ENCODE results near the gene GTF2H4. TPM values are rescaled to one million over a fixed set of nuclear protein-coding genes. Genes with fewer than 3 reads are reported as not detected.
"Not testable (repeated sequence)": the region's sequence is repeated elsewhere in the genome, so short reads cannot be mapped to it uniquely, and the experiment has no call there.

The GTF2H4 gene
- total RNA-seq, 2 donors from 2014 or later: 0.66 to 27.2 TPM

GRCh38 chr6:30902709-30903108 is 5.3 kb upstream of the GTF2H4 start:
- 33 to 40% methylated on average over 5 of the region's 5 CpGs for whole genome bisulfite sequencing, 2 donors
- TF ChIP-seq POLR2A (IDR thresholded peaks at IDR 0.05) (no peak), CTCF (IDR thresholded peaks at IDR 0.05) (no peak)
- no peaks in the 10 kb centered on the region for H3K4me1 ChIP-seq
- H3K4me3 ChIP-seq: no peak overlapping the region
- H3K9me3 ChIP-seq: no peaks in the 10 kb centered on the region
- ATAC-seq (no peak), DNase-seq (no peak)
- intact Hi-C loops (cut with DNase I): no loop called here
- no peaks in the 10 kb centered on the region for H3K27me3 ChIP-seq
- H3K27ac ChIP-seq: no peak overlapping the region
- H3K36me3 ChIP-seq (replicated peaks in 1 of 2; ENCODE audit: insufficient read depth in 1 of 2, low read depth in 2 of 2): peaks cover 10 to 13% of the 10 kb centered on the region in 2 donors

- ATAC-seq (no peak), DNase-seq (no peak)
- peaks cover 9% of the 10 kb centered on the region in 2 donors for H3K36me3 ChIP-seq (replicated peaks in 1 of 2; ENCODE audit: insufficient read depth in 1 of 2, low read depth in 2 of 2)
- 81 to 94% methylated on average over 4 of the region's 4 CpGs for WGBS, 2 donors
- intact Hi-C loops (cut with DNase I): no loop called here
- no peak overlapping the region for H3K27ac ChIP-seq
- H3K9me3 ChIP-seq: no peaks in the 10 kb centered on the region
- H3K4me1 ChIP-seq: no peaks in the 10 kb centered on the region
- H3K4me3 ChIP-seq: no peak overlapping the region
- no peaks in the 10 kb centered on the region for H3K27me3 ChIP-seq
- TF ChIP-seq POLR2A (IDR thresholded peaks at IDR 0.05): no peak
- no peak for TF ChIP-seq CTCF (IDR thresholded peaks at IDR 0.05)
Observed at GRCh38 chr6:30903236-30903635, 4.8 kb upstream of the GTF2H4 start.

- H3K27me3 ChIP-seq; H3K4me1 ChIP-seq; H3K9me3 ChIP-seq; intact Hi-C loops (cut with DNase I); H3K36me3 ChIP-seq (replicated peaks in 1 of 2; ENCODE audit: insufficient read depth in 1 of 2, low read depth in 2 of 2): not testable (repeated sequence)
- 7 to 10% methylated on average over 15 to 16 of the region's 16 CpGs for whole genome bisulfite sequencing, 2 donors
- ATAC-seq: peak; percentile 31
- peak in 3 of 4 donors; percentile 53 to 72 (median 57) for DNase-seq
- peak overlapping the region; percentile 34 to 80 (median 67) for H3K27ac ChIP-seq
- peak overlapping the region in 1 of 2 donors; percentile 100 for H3K4me3 ChIP-seq
Observed at GRCh38 chr6:30907290-30907757, 683 bp upstream of the GTF2H4 start.

- intact Hi-C loops (cut with DNase I): no loop called here
Observed at GRCh38 chr6:30908700-30909099, 693 bp downstream of the GTF2H4 start.

GRCh38 chr6:30910473-30910872 is 2.5 kb downstream of the GTF2H4 start:
- DNase-seq; H3K36me3 ChIP-seq (replicated peaks in 1 of 2; ENCODE audit: insufficient read depth in 1 of 2, low read depth in 2 of 2); H3K27me3 ChIP-seq; H3K4me3 ChIP-seq; intact Hi-C loops (cut with DNase I); ATAC-seq; H3K27ac ChIP-seq; H3K9me3 ChIP-seq: not testable (repeated sequence)
- whole genome bisulfite sequencing, 2 donors: 82 to 89% methylated on average over 12 of the region's 12 CpGs
- H3K4me1 ChIP-seq: peaks cover 31% of the 10 kb centered on the region

More at GRCh38 chr6:30908700-30909099, 693 bp downstream of the GTF2H4 start:
- Histone ChIP-seq H3K9me3 (no peaks in the 10 kb centered on the region), H3K36me3 (replicated peaks in 1 of 2; ENCODE audit: insufficient read depth in 1 of 2, low read depth in 2 of 2) (no peaks in the 10 kb centered on the region), H3K27ac (no peak overlapping the region), H3K4me1 (peaks cover 18% of the 10 kb centered on the region), H3K27me3 (no peaks in the 10 kb centered on the region), H3K4me3 (peak overlapping the region; percentile 83 to 100)
- TF ChIP-seq CTCF (IDR thresholded peaks at IDR 0.05) (no peak), POLR2A (IDR thresholded peaks at IDR 0.05) (no peak)
- DNase-seq (no peak), ATAC-seq (no peak)
- WGBS, 2 donors: 13 to 26% methylated on average over 2 of the region's 2 CpGs
